ENCODE results near the gene DDX51.
"Not testable (repeated sequence)": the region's sequence is repeated elsewhere in the genome, so short reads cannot be mapped to it uniquely, and the experiment has no call there.

The DDX51 gene

DNA sequence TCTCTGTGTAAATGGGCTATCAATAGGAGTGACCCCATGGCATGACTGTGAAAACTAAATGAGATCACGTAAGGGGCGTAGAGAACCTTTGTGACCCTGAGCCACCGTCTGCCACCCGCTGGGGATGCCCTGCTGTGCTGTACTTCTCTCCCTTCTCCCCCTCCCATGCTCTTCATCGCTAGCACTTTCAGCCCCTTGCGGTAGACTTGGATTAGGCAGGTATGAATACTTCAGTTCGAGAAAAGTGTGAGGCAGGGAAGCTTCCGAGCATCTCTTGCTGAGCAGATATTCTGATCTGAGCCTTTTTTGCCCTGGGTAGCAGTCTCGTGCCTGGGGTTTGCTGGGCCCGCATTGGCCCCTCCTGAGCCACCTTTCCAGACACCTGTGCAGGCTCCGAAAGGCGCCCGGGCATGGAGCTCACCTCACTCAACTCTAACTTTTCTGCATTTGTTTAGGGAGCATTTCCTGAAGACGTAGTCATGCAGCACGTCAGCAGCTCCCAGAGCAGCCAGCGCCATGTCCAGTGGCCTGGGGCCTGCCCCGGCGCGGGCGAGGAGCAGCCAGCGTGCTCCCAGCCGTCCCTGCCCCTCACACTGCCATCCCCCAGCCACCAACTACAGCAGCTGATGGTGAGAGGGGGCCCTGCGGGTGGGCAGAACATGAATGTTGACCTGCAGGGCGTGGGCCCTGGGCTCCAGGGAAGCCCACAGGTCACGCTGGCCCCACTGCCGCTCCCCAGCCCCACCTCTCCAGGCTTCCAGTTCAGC is 40.4 kb downstream of the DDX51 start:
- H2AK5ac ChIP-seq (ENCODE audit: low read length): no peak overlapping the region
- WGBS (ENCODE audit: extremely low coverage, insufficient coverage, insufficient read length): no CpG with 5 or more reads among the region's 26 CpGs

DNA sequence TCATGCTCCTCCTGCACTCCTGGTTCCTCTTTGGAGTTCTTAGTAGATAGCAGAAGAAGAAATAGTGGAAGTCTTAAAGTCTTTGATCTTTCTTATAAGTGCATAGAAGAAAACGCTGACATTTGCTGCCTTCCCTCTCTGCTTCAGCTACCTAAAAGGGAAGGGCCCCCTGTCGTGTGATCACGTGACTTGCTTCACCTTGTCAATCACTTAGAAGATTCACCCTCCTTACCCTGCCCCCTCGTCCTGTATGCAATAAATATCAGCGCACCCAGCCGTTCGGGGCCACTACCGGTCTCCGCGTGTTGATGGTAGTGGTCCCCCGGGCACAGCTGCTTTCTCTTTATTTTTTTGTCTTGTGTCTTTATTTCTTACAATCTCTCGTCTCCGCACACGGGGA is 41.0 kb downstream of the DDX51 start:
- not testable (repeated sequence) for H3K4me1 ChIP-seq (ENCODE audit: control insufficient read depth in 1 of 2, insufficient read depth in 2 of 2, low read length in 2 of 2); H3K14ac ChIP-seq (ENCODE audit: low read length); H2AK5ac ChIP-seq (ENCODE audit: low read length); H3K4me2 ChIP-seq (ENCODE audit: low read length); H3K27me3 ChIP-seq (ENCODE audit: insufficient read depth, low read length); H3K79me2 ChIP-seq (ENCODE audit: control insufficient read depth, insufficient read depth, low read length, poor library complexity); H3K9ac ChIP-seq (ENCODE audit: low read length); H2BK12ac ChIP-seq (ENCODE audit: low read length); H3K4ac ChIP-seq (ENCODE audit: low read depth, low read length); H3K79me1 ChIP-seq (ENCODE audit: low read length); H3K4me3 ChIP-seq (ENCODE audit: low read depth, low read length); H2BK5ac ChIP-seq (ENCODE audit: low read depth, low read length, poor library complexity); H3K23ac ChIP-seq (ENCODE audit: low read length); H2BK120ac ChIP-seq (ENCODE audit: insufficient read depth, low read length, poor library complexity); DNase-seq; H4K8ac ChIP-seq (ENCODE audit: low read depth, low read length); H3K27ac ChIP-seq (ENCODE audit: low read depth, low read length); H4K91ac ChIP-seq (ENCODE audit: low read depth, low read length); H2AFZ ChIP-seq (ENCODE audit: insufficient read depth, low read length, poor library complexity); H3K18ac ChIP-seq (ENCODE audit: low read length); H4K12ac ChIP-seq (ENCODE audit: low read depth, low read length); H3K9me3 ChIP-seq (ENCODE audit: insufficient read depth, low read depth, low read length)
- H3K36me3 ChIP-seq (ENCODE audit: control insufficient read depth in 1 of 2, insufficient read depth in 2 of 2, low read length in 2 of 2): peaks cover 22 to 27% of the 10 kb centered on the region in 2 experiments
- no CpG with 5 or more reads among the region's 14 CpGs for WGBS (ENCODE audit: extremely low coverage, insufficient coverage, insufficient read length)

More for the DNA sequence above, 40.4 kb downstream of the DDX51 start:
- no peak overlapping the region for H3K27ac ChIP-seq (ENCODE audit: low read depth, low read length)
- H4K91ac ChIP-seq (ENCODE audit: low read depth, low read length): no peak overlapping the region
- no peak overlapping the region for H3K14ac ChIP-seq (ENCODE audit: low read length)
- no peak for DNase-seq
- H3K79me2 ChIP-seq (ENCODE audit: control insufficient read depth, insufficient read depth, low read length, poor library complexity): no peaks in the 10 kb centered on the region
- H4K8ac ChIP-seq (ENCODE audit: low read depth, low read length): no peak overlapping the region
- no peak overlapping the region for H4K12ac ChIP-seq (ENCODE audit: low read depth, low read length)
- no peak overlapping the region for H2BK5ac ChIP-seq (ENCODE audit: low read depth, low read length, poor library complexity)
- peak overlapping the region; percentile 30 for H3K4me3 ChIP-seq (ENCODE audit: low read depth, low read length)
- H2BK120ac ChIP-seq (ENCODE audit: insufficient read depth, low read length, poor library complexity): no peak overlapping the region
- H3K9me3 ChIP-seq (ENCODE audit: insufficient read depth, low read depth, low read length): no peaks in the 10 kb centered on the region
- H3K9ac ChIP-seq (ENCODE audit: low read length): no peak overlapping the region
- H2AFZ ChIP-seq (ENCODE audit: insufficient read depth, low read length, poor library complexity): no peak overlapping the region
- H3K23ac ChIP-seq (ENCODE audit: low read length): no peak overlapping the region
- H3K4ac ChIP-seq (ENCODE audit: low read depth, low read length): no peak overlapping the region
- H3K27me3 ChIP-seq (ENCODE audit: insufficient read depth, low read length): no peaks in the 10 kb centered on the region
- H2BK12ac ChIP-seq (ENCODE audit: low read length): no peak overlapping the region
- H3K4me1 ChIP-seq (ENCODE audit: control insufficient read depth in 1 of 2, insufficient read depth in 2 of 2, low read length in 2 of 2): no peaks in the 10 kb centered on the region
- H3K79me1 ChIP-seq (ENCODE audit: low read length): no peaks in the 10 kb centered on the region
- no peak overlapping the region for H3K4me2 ChIP-seq (ENCODE audit: low read length)
- H3K36me3 ChIP-seq (ENCODE audit: control insufficient read depth in 1 of 2, insufficient read depth in 2 of 2, low read length in 2 of 2): peaks cover 27 to 30% of the 10 kb centered on the region in 2 experiments
- H3K18ac ChIP-seq (ENCODE audit: low read length): no peak overlapping the region

DNA sequence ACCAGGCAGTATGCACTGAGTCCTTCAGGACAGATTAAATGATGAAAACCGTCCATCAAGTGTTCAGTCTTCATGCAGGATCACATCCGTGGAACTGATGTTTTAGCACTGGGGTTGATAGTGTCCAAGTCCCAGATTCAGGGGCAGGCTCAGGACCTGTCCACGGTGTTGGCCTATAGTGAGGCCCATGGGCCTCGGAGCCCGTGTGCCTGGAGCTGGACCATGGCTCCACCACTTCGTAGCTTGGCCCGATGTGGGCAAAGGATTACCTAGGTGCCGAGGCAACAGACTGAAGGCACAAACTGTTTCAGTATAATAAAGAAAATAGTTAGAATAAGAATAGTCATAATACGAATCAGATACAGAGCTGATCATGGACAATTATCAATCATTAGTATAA is 41.8 kb downstream of the DDX51 start:
- Histone ChIP-seq H4K8ac (ENCODE audit: low read depth, low read length) (no peak overlapping the region), H3K23ac (ENCODE audit: low read length) (no peak overlapping the region), H3K4ac (ENCODE audit: low read depth, low read length) (no peak overlapping the region), H3K79me2 (ENCODE audit: control insufficient read depth, insufficient read depth, low read length, poor library complexity) (no peaks in the 10 kb centered on the region), H2BK5ac (ENCODE audit: low read depth, low read length, poor library complexity) (no peak overlapping the region), H3K18ac (ENCODE audit: low read length) (no peak overlapping the region), H2BK12ac (ENCODE audit: low read length) (no peak overlapping the region), H3K4me2 (ENCODE audit: low read length) (no peak overlapping the region), H3K4me3 (ENCODE audit: low read depth, low read length) (no peak overlapping the region), H3K14ac (ENCODE audit: low read length) (no peak overlapping the region), H3K27ac (ENCODE audit: low read depth, low read length) (no peak overlapping the region), H3K36me3 (ENCODE audit: control insufficient read depth in 1 of 2, insufficient read depth in 2 of 2, low read length in 2 of 2) (peaks cover 22 to 26% of the 10 kb centered on the region in 2 experiments), H2AK5ac (ENCODE audit: low read length) (no peak overlapping the region), H4K91ac (ENCODE audit: low read depth, low read length) (no peak overlapping the region), H3K79me1 (ENCODE audit: low read length) (no peaks in the 10 kb centered on the region), H3K4me1 (ENCODE audit: control insufficient read depth in 1 of 2, insufficient read depth in 2 of 2, low read length in 2 of 2) (no peaks in the 10 kb centered on the region), H3K27me3 (ENCODE audit: insufficient read depth, low read length) (no peaks in the 10 kb centered on the region), H3K9me3 (ENCODE audit: insufficient read depth, low read depth, low read length) (no peaks in the 10 kb centered on the region), H2BK120ac (ENCODE audit: insufficient read depth, low read length, poor library complexity) (no peak overlapping the region), H2AFZ (ENCODE audit: insufficient read depth, low read length, poor library complexity) (no peak overlapping the region), H4K12ac (ENCODE audit: low read depth, low read length) (no peak overlapping the region), H3K9ac (ENCODE audit: low read length) (no peak overlapping the region)
- no peak for DNase-seq
- WGBS (ENCODE audit: extremely low coverage, insufficient coverage, insufficient read length): no CpG with 5 or more reads among the region's 9 CpGs

DNA sequence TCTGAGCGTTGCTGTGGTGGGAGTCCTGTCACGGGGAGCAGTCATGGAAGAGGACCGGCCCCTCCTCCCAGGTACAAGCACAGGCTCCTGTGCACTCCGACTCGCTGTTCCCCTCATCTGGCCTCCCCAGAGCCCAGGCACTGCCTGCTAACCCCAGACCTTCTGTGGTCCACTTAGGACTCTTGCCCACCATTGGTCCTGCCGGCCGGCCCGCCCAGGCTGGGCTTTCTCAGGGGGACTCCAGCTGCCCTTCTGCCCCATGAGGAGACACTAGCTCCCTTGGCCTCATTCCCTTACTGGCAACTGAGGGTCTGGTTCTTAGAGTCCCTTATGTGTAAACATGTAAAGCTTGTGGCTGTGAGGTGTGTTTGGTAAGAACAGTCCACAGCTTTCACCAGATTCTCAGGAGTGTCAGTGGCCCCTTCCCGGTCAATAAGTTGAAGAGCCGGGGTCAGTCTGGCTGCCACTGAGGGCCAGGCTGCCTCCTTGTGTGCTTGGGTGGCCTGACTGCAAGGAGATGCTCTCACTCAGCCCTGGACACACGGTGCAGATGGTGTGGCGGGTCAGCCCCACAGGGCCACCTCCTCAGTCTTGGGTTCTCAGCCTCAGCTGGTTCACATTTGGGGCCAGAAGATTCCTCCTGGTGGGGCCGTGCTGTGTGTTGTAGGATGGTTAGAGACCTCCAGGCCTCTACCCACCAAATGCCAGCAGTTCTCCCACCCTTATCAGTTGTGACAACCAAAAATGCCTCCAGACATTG is 43.6 kb downstream of the DDX51 start:
- Histone ChIP-seq H3K27ac (ENCODE audit: low read depth, low read length) (no peak overlapping the region), H2AK5ac (ENCODE audit: low read length) (no peak overlapping the region), H4K91ac (ENCODE audit: low read depth, low read length) (no peak overlapping the region), H3K79me1 (ENCODE audit: low read length) (no peaks in the 10 kb centered on the region), H3K4me2 (ENCODE audit: low read length) (no peak overlapping the region), H3K9me3 (ENCODE audit: insufficient read depth, low read depth, low read length) (peaks cover 3% of the 10 kb centered on the region), H2BK120ac (ENCODE audit: insufficient read depth, low read length, poor library complexity) (no peak overlapping the region), H3K23ac (ENCODE audit: low read length) (no peak overlapping the region), H2BK5ac (ENCODE audit: low read depth, low read length, poor library complexity) (no peak overlapping the region), H3K18ac (ENCODE audit: low read length) (no peak overlapping the region), H3K27me3 (ENCODE audit: insufficient read depth, low read length) (no peaks in the 10 kb centered on the region), H3K4me1 (ENCODE audit: control insufficient read depth in 1 of 2, insufficient read depth in 2 of 2, low read length in 2 of 2) (no peaks in the 10 kb centered on the region), H2BK12ac (ENCODE audit: low read length) (no peak overlapping the region), H4K8ac (ENCODE audit: low read depth, low read length) (no peak overlapping the region), H3K36me3 (ENCODE audit: control insufficient read depth in 1 of 2, insufficient read depth in 2 of 2, low read length in 2 of 2) (peaks cover 23 to 32% of the 10 kb centered on the region in 2 experiments), H3K4me3 (ENCODE audit: low read depth, low read length) (no peak overlapping the region), H3K9ac (ENCODE audit: low read length) (no peak overlapping the region), H4K12ac (ENCODE audit: low read depth, low read length) (no peak overlapping the region), H2AFZ (ENCODE audit: insufficient read depth, low read length, poor library complexity) (no peak overlapping the region), H3K4ac (ENCODE audit: low read depth, low read length) (peak overlapping the region; percentile 30), H3K79me2 (ENCODE audit: control insufficient read depth, insufficient read depth, low read length, poor library complexity) (no peaks in the 10 kb centered on the region), H3K14ac (ENCODE audit: low read length) (no peak overlapping the region)
- no CpG with 5 or more reads among the region's 13 CpGs for WGBS (ENCODE audit: extremely low coverage, insufficient coverage, insufficient read length)
- no peak for DNase-seq
